WTC11 (cell line): ENCODE data around the gene SUPV3L1.

Source experiments
- ATF3 ChIP-seq: sonication (generic); formaldehyde crosslinking; conservative IDR thresholded peaks from 2 replicates; pipeline ENCODE4 v1.8.1; 2022; ENCODE audit warnings: mild to moderate bottlenecking, missing genetic modification reagents
- CREM ChIP-seq: sonication (generic); formaldehyde crosslinking; IDR thresholded peaks from 2 replicates; pipeline ENCODE4 v1.8.1; 2022; ENCODE audit warnings: mild to moderate bottlenecking, missing genetic modification reagents, moderate library complexity
- CTCF ChIP-seq: fragments of 200-600 bp; IDR thresholded peaks from 2 replicates; pipeline ENCODE4 v1.8.0; 2022; ENCODE audit warnings: antibody characterized with exemption
- ELF4 ChIP-seq: sonication (generic); formaldehyde crosslinking; IDR thresholded peaks from 2 replicates; pipeline ENCODE4 v1.8.1; 2022; ENCODE audit warnings: low read depth, mild to moderate bottlenecking, moderate library complexity, missing genetic modification reagents
- FOXP1 ChIP-seq: sonication (generic); formaldehyde crosslinking; IDR thresholded peaks from 2 replicates; pipeline ENCODE4 v1.8.0; 2022; ENCODE audit warnings: missing genetic modification reagents, mild to moderate bottlenecking, moderate library complexity, borderline replicate concordance
- IRF2 ChIP-seq: sonication (generic); formaldehyde crosslinking; IDR thresholded peaks from 2 replicates; pipeline ENCODE4 v1.8.0; 2022; ENCODE audit warnings: low read depth, missing genetic modification reagents, borderline replicate concordance
- NR1H2 ChIP-seq: sonication (generic); formaldehyde crosslinking; IDR thresholded peaks from 2 replicates; pipeline ENCODE4 v1.9.0; 2021; ENCODE audit warnings: mild to moderate bottlenecking, moderate library complexity, missing genetic modification reagents
- PRDM15 ChIP-seq: sonication (generic); formaldehyde crosslinking; IDR thresholded peaks from 2 replicates; pipeline ENCODE4 v1.8.0; 2022; ENCODE audit warnings: missing genetic modification reagents
- ZNF232 ChIP-seq: sonication (generic); formaldehyde crosslinking; IDR thresholded peaks from 2 replicates; pipeline ENCODE4 v1.8.0; 2022; ENCODE audit warnings: mild to moderate bottlenecking, missing genetic modification reagents
- ZNF416 ChIP-seq: fragments of 250-450 bp; sonication (Bioruptor Pico); IDR thresholded peaks from 2 replicates; pipeline ENCODE4 v1.9.0; 2021; ENCODE audit warnings: mild to moderate bottlenecking, inconsistent platforms
- ZSCAN18 ChIP-seq: fragments of 250-450 bp; sonication (Bioruptor Pico); IDR thresholded peaks from 2 replicates; pipeline ENCODE4 v2.1.2; 2022; ENCODE audit warnings: mild to moderate bottlenecking, moderate library complexity

- TF ChIP-seq NR1H2 (CRISPR knock-in tag) (no peak), ATF3 (CRISPR knock-in tag) (no peak), ZSCAN18 (CRISPR knock-in tag) (no peak), CTCF (no peak), CREM (CRISPR knock-in tag) (no peak), ZNF232 (CRISPR knock-in tag) (no peak), ZNF416 (CRISPR knock-in tag) (no peak), IRF2 (no peak), FOXP1 (no peak), ELF4 (CRISPR knock-in tag) (no peak), PRDM15 (no peak)
These were observed 11.5 kb upstream of the SUPV3L1 start for GRCh38 chr10:69168493-69168892.
